Neutrophil (primary cell): ENCODE data around the gene POU3F2.

Source experiments
- H3K27ac ChIP-seq: fragments of 200-600 bp; sonication (generic); 2 replicates; pipeline ENCODE4 v1.5.1; 2016; ENCODE audit warnings: mild to moderate bottlenecking, moderate library complexity
- H3K27me3 ChIP-seq: fragments of 200-600 bp; sonication (generic); 2 replicates; pipeline ENCODE4 v1.6.0; 2016; ENCODE audit warnings: mild to moderate bottlenecking
- H3K36me3 ChIP-seq: fragments of 200-600 bp; sonication (generic); 2 replicates; pipeline ENCODE4 v1.5.1; 2017
- H3K4me1 ChIP-seq, 2 experiments: fragments of 200-600 bp in 1 of 2; sonication (generic) in 1 of 2; 1 replicate in 1 of 2; 2 replicates in 1 of 2; pipeline versions ENCODE4 v1.5.1 to v1.6.1; 2013 to 2016; ENCODE audit warnings: low read depth in 1 of 2, low read length in 1 of 2, mild to moderate bottlenecking in 1 of 2, moderate library complexity in 1 of 2; ENCODE audit not compliant: control insufficient read depth in 1 of 2, insufficient read depth in 1 of 2
- H3K4me3 ChIP-seq, 2 experiments: fragments of 200-600 bp in 1 of 2; sonication (generic) in 1 of 2; 1 replicate in 1 of 2; 2 replicates in 1 of 2; pipeline ENCODE4 v1.5.1; 2013 to 2016; ENCODE audit warnings: low read depth in 1 of 2, low read length in 1 of 2, mild to moderate bottlenecking in 1 of 2, moderate library complexity in 1 of 2
- H3K9me3 ChIP-seq: fragments of 200-600 bp; sonication (generic); 2 replicates; pipeline ENCODE4 v1.5.1; 2016
- TF ChIP-seq, protein P1 (sequence below): fragments of 200-600 bp; sonication (generic); IDR thresholded peaks from 2 replicates; pipeline ENCODE4 v1.5.1; 2016; ENCODE audit warnings: antibody characterized with exemption

Gene POU3F2

DNA sequence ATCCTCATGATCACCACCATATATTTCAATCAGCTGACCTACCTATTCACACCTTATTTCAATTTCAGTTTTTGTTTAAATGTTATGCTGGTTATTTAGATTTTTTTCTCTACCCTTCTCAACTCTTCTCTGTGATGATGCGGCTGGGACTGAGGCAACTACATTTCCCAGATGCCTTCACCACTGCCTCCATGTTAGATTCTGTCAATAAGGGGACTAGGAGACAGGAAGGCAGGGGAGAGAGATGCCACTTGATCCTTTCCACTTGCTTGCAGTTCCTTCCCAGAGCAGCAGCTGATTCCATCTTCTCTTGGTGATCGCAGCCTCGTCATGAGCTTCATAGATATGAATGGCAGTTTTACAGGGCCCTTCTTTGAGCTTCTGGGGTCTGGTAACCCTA lies 33.5 kb upstream of the POU3F2 start:
- Histone ChIP-seq H3K27me3 (peaks cover 24% of the 10 kb centered on the region), H3K4me1 (no peaks in the 10 kb centered on the region), H3K27ac (no peak overlapping the region), H3K4me3 (no peak overlapping the region), H3K9me3 (no peaks in the 10 kb centered on the region), H3K36me3 (no peaks in the 10 kb centered on the region)
- TF ChIP-seq, protein P1, sequence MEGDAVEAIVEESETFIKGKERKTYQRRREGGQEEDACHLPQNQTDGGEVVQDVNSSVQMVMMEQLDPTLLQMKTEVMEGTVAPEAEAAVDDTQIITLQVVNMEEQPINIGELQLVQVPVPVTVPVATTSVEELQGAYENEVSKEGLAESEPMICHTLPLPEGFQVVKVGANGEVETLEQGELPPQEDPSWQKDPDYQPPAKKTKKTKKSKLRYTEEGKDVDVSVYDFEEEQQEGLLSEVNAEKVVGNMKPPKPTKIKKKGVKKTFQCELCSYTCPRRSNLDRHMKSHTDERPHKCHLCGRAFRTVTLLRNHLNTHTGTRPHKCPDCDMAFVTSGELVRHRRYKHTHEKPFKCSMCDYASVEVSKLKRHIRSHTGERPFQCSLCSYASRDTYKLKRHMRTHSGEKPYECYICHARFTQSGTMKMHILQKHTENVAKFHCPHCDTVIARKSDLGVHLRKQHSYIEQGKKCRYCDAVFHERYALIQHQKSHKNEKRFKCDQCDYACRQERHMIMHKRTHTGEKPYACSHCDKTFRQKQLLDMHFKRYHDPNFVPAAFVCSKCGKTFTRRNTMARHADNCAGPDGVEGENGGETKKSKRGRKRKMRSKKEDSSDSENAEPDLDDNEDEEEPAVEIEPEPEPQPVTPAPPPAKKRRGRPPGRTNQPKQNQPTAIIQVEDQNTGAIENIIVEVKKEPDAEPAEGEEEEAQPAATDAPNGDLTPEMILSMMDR, result no peak

DNA sequence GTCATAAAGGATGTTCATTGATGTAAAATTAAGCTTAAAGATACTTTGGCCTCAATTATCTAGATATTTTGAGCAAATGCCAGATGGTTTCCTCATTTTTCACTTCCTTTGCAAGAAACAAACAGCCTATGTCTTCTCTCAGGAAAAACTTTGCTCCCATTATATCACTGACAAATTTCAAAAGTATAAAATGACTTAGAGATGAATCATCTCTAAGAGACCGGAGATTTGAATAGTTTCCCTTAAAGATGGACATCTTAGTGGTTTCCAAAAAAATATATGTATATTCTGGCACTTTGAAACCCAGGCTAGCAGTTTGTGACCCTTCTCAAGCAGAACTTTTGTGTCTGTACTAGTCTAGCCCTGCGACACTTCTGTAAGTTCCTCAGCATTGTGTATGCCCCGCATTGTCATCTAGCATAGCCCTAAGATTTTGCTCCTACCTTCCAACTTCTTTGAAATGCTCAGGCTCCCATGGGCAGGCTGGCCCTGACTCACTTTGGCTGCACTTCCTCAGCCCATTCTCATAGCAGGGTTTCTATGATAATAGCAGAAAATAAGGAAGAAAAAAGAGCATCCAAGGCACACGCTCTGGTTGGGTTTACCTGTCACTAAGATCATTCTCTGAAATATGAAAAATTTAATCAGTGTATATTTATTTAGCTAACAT lies 25.7 kb upstream of the POU3F2 start:
- Histone ChIP-seq H3K27ac (no peak overlapping the region), H3K27me3 (peaks cover 38% of the 10 kb centered on the region), H3K36me3 (no peaks in the 10 kb centered on the region), H3K4me3 (no peak overlapping the region), H3K4me1 (no peaks in the 10 kb centered on the region), H3K9me3 (no peaks in the 10 kb centered on the region)
- TF ChIP-seq, protein P1, result no peak

DNA sequence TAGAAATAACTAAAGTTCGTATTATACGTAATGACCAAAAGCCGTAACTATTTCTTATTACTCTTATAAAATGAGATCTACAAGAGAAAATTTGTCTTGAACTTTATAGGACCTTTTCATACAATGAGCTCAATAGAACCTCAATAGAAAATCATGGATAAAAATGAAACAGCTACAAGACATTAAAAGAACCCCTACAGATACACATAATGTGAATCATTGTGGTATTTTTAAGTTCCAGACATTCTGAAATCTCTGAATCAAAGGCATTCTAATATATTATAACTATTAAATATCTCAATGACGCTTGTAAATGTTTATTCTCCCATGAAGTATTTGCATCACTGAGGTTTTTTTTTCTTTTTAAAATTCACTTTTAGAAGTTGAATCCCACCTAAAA lies 22.2 kb upstream of the POU3F2 start:
- TF ChIP-seq, protein P1, result no peak
- H3K4me3 ChIP-seq, result no peak overlapping the region
- H3K9me3 ChIP-seq, result no peaks in the 10 kb centered on the region
- no peak overlapping the region for H3K27ac ChIP-seq
- peaks cover 53% of the 10 kb centered on the region for H3K27me3 ChIP-seq
- H3K36me3 ChIP-seq, result no peaks in the 10 kb centered on the region
- H3K4me1 ChIP-seq, result no peaks in the 10 kb centered on the region

DNA sequence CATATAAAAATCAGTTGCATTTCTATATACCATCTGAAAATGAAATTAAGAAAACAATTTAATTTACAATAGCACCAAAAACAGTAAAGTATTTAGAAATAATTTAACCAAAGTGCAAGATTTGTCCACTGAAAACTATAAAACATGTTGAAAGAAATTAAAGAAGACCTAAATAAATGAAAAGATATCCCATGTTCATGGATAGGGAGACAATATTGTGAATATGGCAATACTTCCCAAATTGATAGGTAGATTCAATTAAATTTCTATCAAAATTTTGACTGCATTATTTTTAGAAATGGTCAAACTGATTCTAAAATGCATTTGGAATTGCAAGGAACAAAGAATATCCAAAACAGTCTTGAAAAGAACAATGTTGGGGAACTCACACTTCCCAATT lies 17.6 kb upstream of the POU3F2 start:
- Histone ChIP-seq H3K27me3 (peaks cover 61% of the 10 kb centered on the region), H3K4me3 (no peak overlapping the region), H3K4me1 (no peaks in the 10 kb centered on the region), H3K36me3 (no peaks in the 10 kb centered on the region), H3K9me3 (no peaks in the 10 kb centered on the region), H3K27ac (no peak overlapping the region)
- TF ChIP-seq, protein P1, result no peak

DNA sequence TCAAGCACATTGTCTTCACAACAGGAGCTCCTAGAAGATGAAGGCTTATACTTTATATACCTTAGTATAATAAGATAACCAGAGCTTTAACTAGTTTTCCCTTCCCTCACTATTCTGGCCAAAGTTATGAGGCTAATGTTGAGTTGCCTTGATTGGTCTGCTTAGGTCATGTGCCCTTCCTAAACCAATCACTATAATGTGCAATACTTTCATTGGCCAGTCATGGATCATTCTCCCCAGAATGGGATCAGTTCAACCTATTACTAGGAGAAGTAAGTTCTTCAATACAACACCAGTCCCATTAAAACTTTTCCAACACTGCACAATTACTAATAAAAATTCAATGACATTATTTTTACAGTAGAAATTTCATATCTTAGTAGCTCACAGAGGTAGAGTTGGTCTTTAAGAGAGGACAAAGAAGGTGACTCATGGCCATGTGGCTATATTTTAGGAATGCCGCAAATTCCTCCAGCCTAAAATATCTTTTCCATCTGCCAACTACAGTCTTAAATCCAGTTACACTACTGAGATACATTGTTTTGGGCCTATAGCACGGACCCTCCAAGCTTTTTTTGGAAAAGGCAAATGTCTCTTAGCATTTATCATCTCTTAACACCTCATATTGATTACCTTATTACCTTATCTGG lies 12.5 kb upstream of the POU3F2 start:
- H3K9me3 ChIP-seq, result no peaks in the 10 kb centered on the region
- no peaks in the 10 kb centered on the region for H3K36me3 ChIP-seq
- no peak overlapping the region for H3K27ac ChIP-seq
- H3K4me3 ChIP-seq, result no peak overlapping the region
- no peaks in the 10 kb centered on the region for H3K4me1 ChIP-seq
- H3K27me3 ChIP-seq, result peaks cover 98% of the 10 kb centered on the region
- TF ChIP-seq, protein P1, result no peak
